GM21825 (cell line): ENCODE data around the gene MCF2L.

Source experiments
- ATAC-seq: cut with Tn5 transposase; IDR thresholded peaks from one replicate; pipeline ENCODE4 v1.9.1; 2021; ENCODE audit warnings: mild to moderate bottlenecking, moderate library complexity; ENCODE audit not compliant: unreplicated experiment

MCF2L gene

DNA sequence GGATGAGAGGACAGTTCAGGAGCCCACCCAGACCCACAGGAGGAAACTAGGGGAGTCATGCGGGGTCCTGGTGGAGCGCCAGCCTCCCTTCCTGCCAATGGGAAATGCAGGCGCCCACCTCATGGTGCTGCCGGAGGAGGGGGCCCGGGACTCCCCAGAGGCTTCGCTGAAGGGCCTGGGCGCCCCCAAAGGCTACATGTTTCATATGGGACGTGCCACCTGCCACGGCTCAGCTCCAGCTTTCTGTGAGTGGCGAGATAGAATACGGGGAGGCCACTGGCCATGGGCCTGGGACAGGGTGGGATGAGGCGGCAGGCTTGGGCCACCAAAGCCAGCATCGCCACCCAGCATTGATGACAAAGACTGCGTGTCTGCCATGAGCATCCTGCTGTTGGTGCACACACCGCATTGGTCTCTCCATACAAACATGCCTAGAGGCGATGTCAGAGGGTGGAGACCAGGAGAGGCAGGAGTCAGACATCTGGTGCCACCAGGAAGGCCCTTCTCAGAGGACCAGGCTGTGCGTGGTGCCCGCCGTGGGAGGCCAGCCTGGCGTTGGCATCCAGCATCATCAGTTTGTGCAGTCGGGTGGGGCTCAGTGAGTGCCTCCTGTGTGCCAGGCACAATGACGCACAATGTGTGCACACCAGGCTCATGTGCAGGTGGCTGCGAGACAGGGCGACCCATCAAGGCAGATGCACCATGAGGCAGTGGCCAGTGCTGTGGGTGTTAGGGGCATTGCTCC is 152.3 kb downstream of the MCF2L start:
- no peak for ATAC-seq

- ATAC-seq = no peak
Measured at GRCh38 chr13:113121928-113122471, 153.0 kb downstream of the MCF2L start.

- no peak for ATAC-seq
Measured at GRCh38 chr13:113122550-113123225, 153.7 kb downstream of the MCF2L start, which contains the start of gene F10. Gene F10 (plus strand): TSS chr13:113122799. CDS start chr13:113122856, 57 bp downstream.

GRCh38 chr13:113123226-113124201 is 154.5 kb downstream of the MCF2L start:
- no peak for ATAC-seq

- no peak for ATAC-seq
Measured at GRCh38 chr13:113124211-113124970, 155.4 kb downstream of the MCF2L start.

- no peak for ATAC-seq
Measured at GRCh38 chr13:113125506-113126264, 156.7 kb downstream of the MCF2L start.

DNA sequence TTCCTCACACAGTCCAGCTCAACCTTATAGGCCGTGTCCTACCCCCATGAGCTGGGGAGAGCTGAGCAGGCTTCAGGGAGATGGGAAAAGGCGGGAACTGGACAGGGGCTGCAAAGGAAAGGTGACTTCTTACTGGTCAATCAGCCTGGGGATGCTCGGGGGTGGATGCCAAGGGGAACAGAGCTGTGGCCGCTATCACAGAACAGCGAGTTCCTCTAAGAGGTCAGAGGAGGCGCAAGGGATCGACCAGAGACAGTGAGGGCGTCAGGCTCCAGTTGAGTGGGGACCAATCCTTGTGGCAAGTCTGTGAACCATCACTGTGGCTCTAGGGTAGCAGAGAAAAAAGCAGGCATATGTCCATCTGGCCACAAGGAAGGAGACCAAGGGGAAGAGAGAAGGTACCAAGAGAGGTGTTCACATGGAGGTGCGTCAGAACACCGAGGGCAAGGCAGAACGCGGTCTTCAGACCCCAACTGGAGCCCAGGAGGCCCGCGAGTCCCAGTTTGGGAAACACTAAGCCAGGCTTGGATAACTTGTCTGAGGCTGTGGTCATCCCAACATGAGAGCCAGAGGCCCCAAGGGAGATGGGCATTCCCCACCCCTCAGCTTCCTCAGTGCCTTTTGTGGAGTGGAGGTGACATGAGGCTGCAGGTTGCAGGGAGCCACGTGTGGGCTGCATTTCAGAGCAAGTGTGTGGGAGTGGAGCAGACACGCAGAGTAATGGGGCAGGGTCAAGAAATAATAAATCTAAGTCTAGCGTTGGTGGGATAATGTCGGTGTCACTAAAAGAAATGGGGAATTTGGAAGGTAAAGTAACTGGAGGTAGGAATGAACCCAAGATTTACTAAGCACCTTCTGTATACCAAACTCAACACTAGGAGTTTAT is 157.5 kb downstream of the MCF2L start:
- ATAC-seq = no peak

DNA sequence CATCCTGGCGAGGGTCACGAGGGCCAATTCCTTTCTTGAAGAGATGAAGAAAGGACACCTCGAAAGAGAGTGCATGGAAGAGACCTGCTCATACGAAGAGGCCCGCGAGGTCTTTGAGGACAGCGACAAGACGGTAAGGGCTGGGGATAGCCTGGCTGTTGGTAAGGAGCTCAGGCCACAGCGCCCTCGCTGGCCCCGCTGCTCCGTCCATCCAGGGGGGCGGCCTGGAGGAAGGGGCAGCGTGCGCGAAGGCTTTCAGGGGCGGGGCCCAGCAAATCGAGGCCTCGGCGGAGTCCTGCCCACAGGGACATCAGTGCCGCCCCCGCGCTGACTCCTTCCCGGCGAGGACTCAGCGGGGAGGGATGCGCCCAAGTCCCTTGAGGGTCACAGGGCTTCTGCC is 160.5 kb downstream of the MCF2L start:
- no peak for ATAC-seq

DNA sequence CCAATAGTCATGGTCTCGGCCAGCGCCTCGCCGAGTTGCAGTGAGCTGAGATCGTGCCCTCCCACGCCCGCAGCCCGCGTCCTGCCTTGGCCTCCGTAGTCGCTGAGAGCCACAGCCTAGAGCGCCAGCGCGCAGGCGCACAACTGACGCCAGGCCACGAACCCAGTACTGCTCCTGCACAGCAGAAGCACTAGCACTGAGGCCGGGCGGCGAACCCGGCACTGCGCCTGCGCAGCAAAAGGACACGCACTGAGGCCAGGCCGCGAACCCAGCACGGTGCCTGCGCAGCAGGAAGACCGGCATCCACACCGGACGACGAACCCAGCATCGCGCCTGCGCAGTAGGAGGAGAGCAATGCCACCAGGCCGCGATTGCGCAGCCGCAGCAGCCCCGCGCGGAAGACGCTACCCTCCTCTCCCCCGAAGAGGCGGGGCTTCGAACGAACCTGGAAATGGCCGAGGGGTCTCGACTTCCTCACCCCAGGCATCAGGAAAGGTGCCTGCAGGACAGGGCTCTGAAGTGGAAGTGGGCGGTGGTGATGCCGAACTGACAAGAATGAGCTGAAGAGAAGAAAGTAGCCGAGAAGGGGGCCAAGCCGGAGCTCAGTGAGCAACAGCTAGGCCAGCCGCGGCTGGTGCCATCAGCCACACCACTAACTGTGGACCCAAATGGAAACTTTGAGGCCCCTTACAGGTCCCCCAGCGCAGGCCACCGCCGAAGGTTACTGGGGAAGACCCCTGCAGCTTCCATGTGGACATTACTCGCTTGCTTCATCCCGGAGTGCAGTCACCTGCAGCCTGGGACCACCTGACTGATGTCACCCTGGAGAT is 161.1 kb downstream of the MCF2L start:
- ATAC-seq = no peak

- ATAC-seq = no peak
Measured at GRCh38 chr13:113135281-113135760, 166.3 kb downstream of the MCF2L start.

DNA sequence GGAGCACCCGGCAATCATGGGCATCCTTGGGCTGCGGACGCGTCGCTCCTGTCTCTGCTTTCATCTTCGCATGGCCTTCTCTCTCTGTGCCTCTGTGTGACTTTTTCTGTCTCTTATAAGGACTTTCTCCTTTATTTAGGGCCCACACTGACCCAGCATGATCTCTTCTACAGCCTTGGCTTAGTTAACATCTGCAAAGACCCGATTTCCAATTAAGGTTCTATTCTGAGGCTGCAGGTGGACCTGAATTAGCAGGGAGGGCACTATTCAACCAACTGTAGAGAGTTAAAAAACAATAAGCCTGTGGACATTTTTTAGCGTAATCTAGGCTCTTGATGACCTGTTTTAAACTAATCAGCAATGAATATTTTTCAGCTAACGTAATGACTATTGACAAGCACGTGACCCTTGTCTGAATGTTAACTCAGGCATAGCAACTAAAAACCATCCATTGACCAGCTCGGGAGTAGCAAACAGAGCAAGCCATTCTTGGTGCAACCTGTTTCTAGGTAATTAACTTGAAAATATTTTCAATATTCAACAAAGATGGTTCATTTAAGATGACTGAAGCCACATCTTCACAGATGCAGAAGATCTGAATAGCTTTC is 168.8 kb downstream of the MCF2L start:
- ATAC-seq = no peak

DNA sequence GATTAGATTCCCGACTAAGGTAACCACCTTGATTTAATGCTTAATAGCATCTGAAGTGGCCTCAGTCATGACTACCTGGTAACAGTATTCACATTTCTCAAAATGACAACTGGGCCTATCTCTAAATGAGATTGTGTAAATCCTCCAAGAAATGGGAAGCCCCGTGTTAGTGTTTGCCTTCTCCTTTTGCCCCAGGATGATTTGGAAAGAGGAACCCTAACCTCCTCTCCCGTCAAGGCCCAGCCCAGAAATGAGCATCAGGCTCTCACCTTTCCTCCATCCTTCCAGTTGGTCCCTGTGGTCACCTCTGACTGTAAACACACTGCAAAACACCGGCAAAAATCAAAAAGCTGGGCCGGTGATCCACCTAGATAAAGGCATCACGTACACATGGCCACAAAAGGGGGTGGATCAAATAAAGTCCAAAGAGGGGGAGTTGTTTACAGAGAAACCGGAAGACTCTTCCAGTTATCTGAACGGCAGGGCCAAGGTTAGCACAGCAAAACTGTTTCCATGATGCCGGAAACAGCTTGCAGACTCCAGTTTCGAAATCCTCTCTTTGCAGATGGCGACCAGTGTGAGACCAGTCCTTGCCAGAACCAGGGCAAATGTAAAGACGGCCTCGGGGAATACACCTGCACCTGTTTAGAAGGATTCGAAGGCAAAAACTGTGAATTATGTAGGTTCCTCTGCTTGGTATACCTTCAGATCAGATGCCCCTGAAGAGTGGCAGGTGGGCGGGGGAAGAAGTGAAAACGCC is 170.0 kb downstream of the MCF2L start:
- no peak for ATAC-seq

DNA sequence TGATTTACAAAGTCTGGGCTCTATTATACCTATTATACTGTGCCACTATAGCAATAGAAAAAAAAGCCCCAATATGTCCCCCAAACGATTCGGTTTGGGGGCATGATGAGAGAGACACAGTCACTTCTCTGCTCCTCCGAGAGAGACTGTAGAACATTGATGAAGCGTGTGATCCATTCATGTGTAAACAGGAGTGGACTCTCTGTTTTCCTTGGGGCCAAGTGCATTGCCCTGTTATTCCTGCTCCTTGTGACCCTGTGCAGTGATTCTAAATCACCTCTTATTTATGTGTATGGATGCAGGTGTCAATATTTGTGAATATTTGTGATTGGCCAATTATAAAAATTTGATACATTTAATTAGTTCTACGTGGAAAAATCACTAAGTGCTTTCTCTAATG is 170.6 kb downstream of the MCF2L start:
- ATAC-seq = no peak

DNA sequence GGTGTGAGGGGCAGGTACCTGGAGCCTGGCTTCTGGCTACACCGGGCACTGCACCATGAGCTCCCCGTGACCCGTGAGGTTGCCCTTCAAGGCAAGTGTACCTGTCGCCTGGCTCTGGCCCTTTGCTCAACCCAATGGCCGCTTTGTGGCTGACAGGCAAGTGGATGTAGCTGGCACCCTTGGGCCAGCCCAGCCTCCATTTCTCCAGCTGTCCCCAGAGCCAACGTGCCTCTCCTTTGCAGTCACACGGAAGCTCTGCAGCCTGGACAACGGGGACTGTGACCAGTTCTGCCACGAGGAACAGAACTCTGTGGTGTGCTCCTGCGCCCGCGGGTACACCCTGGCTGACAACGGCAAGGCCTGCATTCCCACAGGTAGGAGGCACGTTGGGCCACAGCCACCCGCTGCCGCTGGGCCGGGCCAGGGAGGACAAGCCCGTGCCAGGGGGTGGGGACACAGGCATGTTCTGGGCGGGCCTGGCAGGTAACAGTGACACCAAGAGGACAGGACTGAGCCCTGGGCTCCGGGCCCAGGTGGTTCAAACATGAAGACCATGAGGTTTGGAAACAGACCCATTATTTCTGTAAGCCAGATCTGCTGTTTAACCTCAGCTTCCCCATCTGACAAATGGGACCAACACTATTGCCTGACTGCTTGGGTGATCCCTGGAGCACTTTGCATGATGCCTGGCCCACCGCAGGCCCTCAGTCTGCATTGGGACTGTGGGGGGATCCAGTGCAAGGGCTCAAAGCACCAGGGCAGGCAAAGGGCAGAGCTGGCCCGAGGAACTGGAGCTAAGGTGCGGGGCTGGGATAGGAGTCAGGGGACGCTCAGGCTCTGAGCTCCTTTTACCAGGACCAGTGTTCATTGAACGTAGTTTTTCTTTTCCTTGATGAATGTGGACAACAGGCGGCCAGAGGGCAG is 171.9 kb downstream of the MCF2L start:
- ATAC-seq = no peak

- ATAC-seq = no peak
Measured at GRCh38 chr13:113141601-113141970, 172.6 kb downstream of the MCF2L start.
